Vagina (tissue), 2 donors: ENCODE data around the gene SULF2.

Experiments used
- CTCF ChIP-seq, 3 experiments: fragments of 450-650 bp in 2 of 3; fragments of 200-600 bp in 1 of 3; sonication (generic) in 1 of 3; IDR thresholded peaks; one replicate each; pipeline ENCODE4 v1.5.1; 2017 to 2019; ENCODE audit warnings: antibody characterized with exemption in 3 of 3, mild to moderate bottlenecking in 2 of 3, moderate library complexity in 2 of 3
- POLR2A ChIP-seq, 2 donors: fragments of 450-650 bp; IDR thresholded peaks; one replicate each; pipeline ENCODE4 v1.6.1; 2017; ENCODE audit warnings: antibody characterized with exemption in 2 of 2, mild to moderate bottlenecking in 2 of 2, moderate library complexity in 2 of 2
- POLR2AphosphoS5 ChIP-seq, 2 donors: sonication (generic); formaldehyde crosslinking; IDR thresholded peaks; one replicate each; pipeline ENCODE4 v1.9.0; 2017; ENCODE audit warnings: antibody characterized with exemption in 2 of 2, mild to moderate bottlenecking in 2 of 2, low read depth in 1 of 2; ENCODE audit not compliant: insufficient read depth in 1 of 2

GRCh38 chr20:47698142-47698541 is 87.1 kb downstream of the SULF2 start:
- TF ChIP-seq POLR2A (IDR thresholded peaks at IDR 0.05) (no peak), CTCF (IDR thresholded peaks at IDR 0.05) (no peak), POLR2AphosphoS5 (IDR thresholded peaks at IDR 0.05; ENCODE audit: insufficient read depth in 1 of 2, low read depth in 1 of 2) (no peak)
